ENCODE results near the gene TMEM72. TPM values are rescaled to one million over a fixed set of nuclear protein-coding genes. Genes with fewer than 3 reads are reported as not detected.

Gene TMEM72
- total RNA-seq, 2 donors from 2014 or later = not detected

- TF ChIP-seq, protein P1, sequence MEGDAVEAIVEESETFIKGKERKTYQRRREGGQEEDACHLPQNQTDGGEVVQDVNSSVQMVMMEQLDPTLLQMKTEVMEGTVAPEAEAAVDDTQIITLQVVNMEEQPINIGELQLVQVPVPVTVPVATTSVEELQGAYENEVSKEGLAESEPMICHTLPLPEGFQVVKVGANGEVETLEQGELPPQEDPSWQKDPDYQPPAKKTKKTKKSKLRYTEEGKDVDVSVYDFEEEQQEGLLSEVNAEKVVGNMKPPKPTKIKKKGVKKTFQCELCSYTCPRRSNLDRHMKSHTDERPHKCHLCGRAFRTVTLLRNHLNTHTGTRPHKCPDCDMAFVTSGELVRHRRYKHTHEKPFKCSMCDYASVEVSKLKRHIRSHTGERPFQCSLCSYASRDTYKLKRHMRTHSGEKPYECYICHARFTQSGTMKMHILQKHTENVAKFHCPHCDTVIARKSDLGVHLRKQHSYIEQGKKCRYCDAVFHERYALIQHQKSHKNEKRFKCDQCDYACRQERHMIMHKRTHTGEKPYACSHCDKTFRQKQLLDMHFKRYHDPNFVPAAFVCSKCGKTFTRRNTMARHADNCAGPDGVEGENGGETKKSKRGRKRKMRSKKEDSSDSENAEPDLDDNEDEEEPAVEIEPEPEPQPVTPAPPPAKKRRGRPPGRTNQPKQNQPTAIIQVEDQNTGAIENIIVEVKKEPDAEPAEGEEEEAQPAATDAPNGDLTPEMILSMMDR (IDR thresholded peaks at IDR 0.05) = no peak
- peaks cover 27% of the 10 kb centered on the region for H3K36me3 ChIP-seq
- ATAC-seq (ENCODE audit: insufficient number of reproducible peaks, low FRiP score, low read depth) = no peak
- peaks cover 21 to 54% of the 10 kb centered on the region in 2 donors for H3K4me1 ChIP-seq (ENCODE audit: control insufficient read depth in 1 of 2, low read depth in 2 of 2)
- peak overlapping the region; percentile 52 to 87 for H3K27ac ChIP-seq
- no peak for DNase-seq (ENCODE audit: low spot score)
- no peaks in the 10 kb centered on the region for H3K27me3 ChIP-seq (replicated peaks; ENCODE audit: insufficient read depth)
- H3K4me3 ChIP-seq = peak overlapping the region; percentile 73
- H3K9me3 ChIP-seq = no peaks in the 10 kb centered on the region
These were observed 64.5 kb downstream of the TMEM72 start for GRCh38 chr10:44975431-44976331.

GRCh38 chr10:44976352-44977198 is 65.4 kb downstream of the TMEM72 start:
- Histone ChIP-seq H3K36me3 (peaks cover 19% of the 10 kb centered on the region), H3K4me1 (ENCODE audit: control insufficient read depth in 1 of 2, low read depth in 2 of 2) (peaks cover 30 to 62% of the 10 kb centered on the region in 2 donors), H3K27ac (peak overlapping the region; percentile 87 to 95), H3K27me3 (replicated peaks; ENCODE audit: insufficient read depth) (no peaks in the 10 kb centered on the region), H3K9me3 (no peaks in the 10 kb centered on the region), H3K4me3 (peak overlapping the region; percentile 73)
- TF ChIP-seq, protein P1 (IDR thresholded peaks at IDR 0.05) = no peak
- DNase-seq (ENCODE audit: low spot score) (no peak), ATAC-seq (ENCODE audit: insufficient number of reproducible peaks, low FRiP score, low read depth) (no peak)

- H3K4me1 ChIP-seq (ENCODE audit: control insufficient read depth in 1 of 2, low read depth in 2 of 2) = peaks cover 38 to 72% of the 10 kb centered on the region in 2 donors
- H3K4me3 ChIP-seq = peak overlapping the region; percentile 73
- no peaks in the 10 kb centered on the region for H3K9me3 ChIP-seq
- TF ChIP-seq, protein P1 (IDR thresholded peaks at IDR 0.05) = no peak
- H3K36me3 ChIP-seq = peaks cover 13% of the 10 kb centered on the region
- no peak for ATAC-seq (ENCODE audit: insufficient number of reproducible peaks, low FRiP score, low read depth)
- no peak for DNase-seq (ENCODE audit: low spot score)
- H3K27ac ChIP-seq = peak overlapping the region; percentile 87 to 95
- no peaks in the 10 kb centered on the region for H3K27me3 ChIP-seq (replicated peaks; ENCODE audit: insufficient read depth)
These were observed 66.4 kb downstream of the TMEM72 start for GRCh38 chr10:44977287-44978212.

DNA sequence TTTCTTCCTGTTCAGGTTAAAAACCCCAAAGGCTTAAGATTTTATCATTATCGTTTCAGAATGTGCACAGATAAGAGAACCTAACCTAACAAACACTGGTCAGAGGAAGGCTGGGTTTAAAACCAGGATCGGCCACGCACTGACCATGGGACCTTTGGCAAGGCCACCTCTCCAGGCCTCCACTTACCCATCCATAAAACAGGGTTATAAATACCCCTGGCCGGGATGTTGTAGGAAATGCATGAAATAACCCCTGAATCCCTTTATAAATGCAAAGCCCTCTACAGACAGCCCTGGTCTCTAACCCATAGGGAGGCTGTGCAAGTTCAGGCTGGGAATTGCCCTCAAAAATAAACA is 67.1 kb downstream of the TMEM72 start:
- DNase-seq (ENCODE audit: low spot score) = no peak
- no peaks in the 10 kb centered on the region for H3K27me3 ChIP-seq (replicated peaks; ENCODE audit: insufficient read depth)
- peak overlapping the region; percentile 73 for H3K4me3 ChIP-seq
- H3K4me1 ChIP-seq (ENCODE audit: control insufficient read depth in 1 of 2, low read depth in 2 of 2) = peaks cover 44 to 75% of the 10 kb centered on the region in 2 donors
- TF ChIP-seq, protein P1 (IDR thresholded peaks at IDR 0.05) = no peak
- ATAC-seq (ENCODE audit: insufficient number of reproducible peaks, low FRiP score, low read depth) = no peak
- no peaks in the 10 kb centered on the region for H3K9me3 ChIP-seq
- peaks cover 13% of the 10 kb centered on the region for H3K36me3 ChIP-seq
- peak overlapping the region; percentile 87 to 95 for H3K27ac ChIP-seq
